Hepatocyte (in vitro differentiated cells): Measurements from ENCODE around the gene GALC.

ENCODE experiments used
- EZH2 ChIP-seq: fragments of 200-600 bp; sonication (generic); IDR thresholded peaks from 2 replicates; pipeline ENCODE4 v1.6.1; 2016; ENCODE audit warnings: antibody characterized with exemption, mild to moderate bottlenecking, borderline replicate concordance
- EZH2phosphoT487 ChIP-seq: fragments of 200-600 bp; sonication (generic); IDR thresholded peaks from one replicate; pipeline ENCODE4 v1.6.1; 2018; ENCODE audit warnings: antibody characterized with exemption, mild to moderate bottlenecking, low read depth, moderate library complexity; ENCODE audit not compliant: unreplicated experiment, severe bottlenecking
- TF ChIP-seq, protein P1 (sequence below): fragments of 200-600 bp; sonication (generic); IDR thresholded peaks from 2 replicates; pipeline ENCODE4 v1.5.1; 2016; ENCODE audit warnings: antibody characterized with exemption, mild to moderate bottlenecking; ENCODE audit not compliant: poor library complexity

DNA sequence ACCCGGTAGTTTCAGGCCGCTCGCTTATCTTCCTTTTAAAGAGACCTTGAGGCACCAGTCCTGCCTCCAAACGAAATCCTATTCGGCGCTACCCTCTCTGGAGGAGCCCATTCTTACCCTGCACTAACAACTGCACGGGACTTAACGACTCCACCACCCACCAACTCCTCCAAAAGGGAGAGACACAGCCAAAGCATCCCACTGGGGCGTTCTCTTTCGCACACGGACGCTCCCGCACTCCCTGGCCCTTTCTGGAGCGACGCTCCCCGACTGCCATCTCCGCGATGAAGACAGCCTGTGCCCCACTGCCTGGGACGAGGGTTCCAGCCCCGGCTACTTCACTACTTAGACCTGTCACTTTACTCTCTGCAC is 650 bp downstream of the GALC start:
- TF ChIP-seq, protein P1, sequence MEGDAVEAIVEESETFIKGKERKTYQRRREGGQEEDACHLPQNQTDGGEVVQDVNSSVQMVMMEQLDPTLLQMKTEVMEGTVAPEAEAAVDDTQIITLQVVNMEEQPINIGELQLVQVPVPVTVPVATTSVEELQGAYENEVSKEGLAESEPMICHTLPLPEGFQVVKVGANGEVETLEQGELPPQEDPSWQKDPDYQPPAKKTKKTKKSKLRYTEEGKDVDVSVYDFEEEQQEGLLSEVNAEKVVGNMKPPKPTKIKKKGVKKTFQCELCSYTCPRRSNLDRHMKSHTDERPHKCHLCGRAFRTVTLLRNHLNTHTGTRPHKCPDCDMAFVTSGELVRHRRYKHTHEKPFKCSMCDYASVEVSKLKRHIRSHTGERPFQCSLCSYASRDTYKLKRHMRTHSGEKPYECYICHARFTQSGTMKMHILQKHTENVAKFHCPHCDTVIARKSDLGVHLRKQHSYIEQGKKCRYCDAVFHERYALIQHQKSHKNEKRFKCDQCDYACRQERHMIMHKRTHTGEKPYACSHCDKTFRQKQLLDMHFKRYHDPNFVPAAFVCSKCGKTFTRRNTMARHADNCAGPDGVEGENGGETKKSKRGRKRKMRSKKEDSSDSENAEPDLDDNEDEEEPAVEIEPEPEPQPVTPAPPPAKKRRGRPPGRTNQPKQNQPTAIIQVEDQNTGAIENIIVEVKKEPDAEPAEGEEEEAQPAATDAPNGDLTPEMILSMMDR, result no peak
- TF ChIP-seq EZH2, result no peak
- no peak for TF ChIP-seq EZH2phosphoT487
